ENCODE data around the gene NMNAT2.

GRCh38 chr1:183290628-183291027 lies 127.6 kb downstream of the NMNAT2 start:
- TF ChIP-seq EZH2 (IDR thresholded peaks at IDR 0.05; ENCODE audit: insufficient read depth, poor library complexity, severe bottlenecking) (no peak), EZH2phosphoT487 (IDR thresholded peaks at IDR 0.05; ENCODE audit: insufficient read depth, low read depth) (no peak)

Data from GM23248 (cell line).